IMR-90 (cell line): ENCODE measurements around the gene RNF144B. TPM values are rescaled to one million over a fixed set of nuclear protein-coding genes. Genes with fewer than 3 reads are reported as not detected.

Source experiments
- ATAC-seq: fragments of 200-7000 bp; cut with Tn5 transposase; 2 replicates; pipeline ENCODE4 v1.9.1; 2020; ENCODE audit warnings: low read depth, mild to moderate bottlenecking, moderate library complexity
- BruUV-seq: library from RNA; stranded (reverse); fragments of 400-500 nt; replicated peaks from 2 replicates; lab custom pipeline; 2021; lab: Mats Ljungman, UMichigan
- CTCF ChIA-PET: fragments of 300-600 bp; formaldehyde crosslinking; extraction: SDS; loops from one replicate; lab custom pipeline; 2021; ENCODE audit warnings: antibody characterized with exemption; lab: Yijun Ruan, JAX
- POLR2A ChIA-PET: fragments of 300-600 bp; sonication (Branson Sonifier 250); formaldehyde crosslinking; loops from one replicate; lab custom pipeline; 2022; ENCODE audit warnings: antibody characterized with exemption; ENCODE audit not compliant: unreplicated experiment; lab: Charles Lee
- DNase-seq: peaks from one replicate; pipeline ENCODE4 v3.0.0; 2013
- H2AFZ ChIP-seq: replicated peaks from 2 replicates; pipeline ENCODE3; 2013; ENCODE audit warnings: low read length, mild to moderate bottlenecking; ENCODE audit not compliant: poor library complexity
- H2AK5ac ChIP-seq: 2 replicates; pipeline ENCODE4 v1.6.1; 2013; ENCODE audit warnings: low read depth, low read length, inconsistent platforms
- H2AK9ac ChIP-seq: replicated peaks from 2 replicates; pipeline ENCODE3; 2013; ENCODE audit warnings: mild to moderate bottlenecking, low read depth, low read length, moderate library complexity; ENCODE audit not compliant: poor library complexity
- H2BK120ac ChIP-seq: 2 replicates; pipeline ENCODE4 v1.6.1; 2013; ENCODE audit warnings: low read depth, low read length, inconsistent platforms
- H2BK15ac ChIP-seq: 3 replicates; pipeline ENCODE4 v1.6.1; 2013; ENCODE audit warnings: low read depth, low read length, inconsistent platforms
- H2BK20ac ChIP-seq: 2 replicates; pipeline ENCODE4 v1.6.1; 2013; ENCODE audit warnings: low read depth, mild to moderate bottlenecking, inconsistent platforms, low read length, moderate library complexity
- H2BK5ac ChIP-seq: 2 replicates; pipeline ENCODE4 v1.6.1; 2013; ENCODE audit warnings: mild to moderate bottlenecking, low read depth, low read length, inconsistent platforms; ENCODE audit not compliant: poor library complexity, severe bottlenecking
- H3K14ac ChIP-seq: replicated peaks from 2 replicates; pipeline ENCODE4 v1.6.1; 2013; ENCODE audit warnings: low read depth, low read length, inconsistent platforms
- H3K18ac ChIP-seq: 2 replicates; pipeline ENCODE4 v1.6.1; 2013; ENCODE audit warnings: low read depth, low read length, control low read depth
- H3K23ac ChIP-seq: 2 replicates; pipeline ENCODE4 v1.6.1; 2013; ENCODE audit warnings: low read depth, low read length, inconsistent platforms
- H3K27ac ChIP-seq: 2 replicates; pipeline ENCODE4 v1.5.1; 2013; ENCODE audit warnings: mild to moderate bottlenecking, control low read depth, low read length; ENCODE audit not compliant: insufficient read depth
- H3K27me3 ChIP-seq: 2 replicates; pipeline ENCODE4 v1.6.1; 2013; ENCODE audit warnings: low read length; ENCODE audit not compliant: control insufficient read depth, insufficient read depth
- H3K36me3 ChIP-seq: 2 replicates; pipeline ENCODE4 v1.6.1; 2013; ENCODE audit warnings: low read length, mixed read lengths; ENCODE audit not compliant: control insufficient read depth, insufficient read depth
- H3K4ac ChIP-seq: 2 replicates; pipeline ENCODE4 v1.6.1; 2013; ENCODE audit warnings: low read depth, low read length, inconsistent platforms
- H3K4me1 ChIP-seq: 2 replicates; pipeline ENCODE4 v1.6.1; 2013; ENCODE audit warnings: low read length, mixed read lengths; ENCODE audit not compliant: control insufficient read depth, insufficient read depth
- H3K4me2 ChIP-seq: 2 replicates; pipeline ENCODE4 v1.6.1; 2013; ENCODE audit warnings: low read depth, mild to moderate bottlenecking, control low read depth, low read length, moderate library complexity
- H3K4me3 ChIP-seq: 2 replicates; pipeline ENCODE4 v1.5.1; 2013; ENCODE audit warnings: low read depth, mild to moderate bottlenecking, control low read depth, low read length, moderate library complexity; ENCODE audit not compliant: insufficient read depth
- H3K56ac ChIP-seq: 2 replicates; pipeline ENCODE4 v1.6.1; 2013; ENCODE audit warnings: low read length, inconsistent platforms; ENCODE audit not compliant: insufficient read depth; ENCODE audit errors: extremely low read depth
- H3K79me1 ChIP-seq, 2 experiments: 2 replicates each; pipeline ENCODE4 v1.6.1; 2013; ENCODE audit warnings: low read length in 2 of 2, inconsistent platforms in 1 of 2, low read depth in 1 of 2
- H3K9ac ChIP-seq: 2 replicates; pipeline ENCODE4 v1.6.1; 2013; ENCODE audit warnings: low read depth, low read length, control low read depth
- H3K9me1 ChIP-seq: 2 replicates; pipeline ENCODE4 v1.6.1; 2013; ENCODE audit warnings: low read length, inconsistent platforms; ENCODE audit not compliant: insufficient read depth
- H3K9me3 ChIP-seq: 2 replicates; pipeline ENCODE4 v1.6.1; 2013; ENCODE audit warnings: low read length; ENCODE audit not compliant: control insufficient read depth, insufficient read depth
- H4K20me1 ChIP-seq: 2 replicates; pipeline ENCODE4 v1.6.1; 2013; ENCODE audit warnings: low read length, inconsistent platforms; ENCODE audit not compliant: insufficient read depth
- H4K5ac ChIP-seq: 2 replicates; pipeline ENCODE4 v1.6.1; 2013; ENCODE audit warnings: mild to moderate bottlenecking, low read depth, low read length, control low read depth
- H4K8ac ChIP-seq, 2 experiments: 2 replicates each; pipeline ENCODE4 v1.6.1; 2013; ENCODE audit warnings: low read depth in 2 of 2, low read length in 2 of 2, control low read depth in 1 of 2, inconsistent platforms in 1 of 2
- H4K91ac ChIP-seq: 2 replicates; pipeline ENCODE4 v1.6.1; 2013; ENCODE audit warnings: low read depth, low read length, inconsistent platforms; ENCODE audit not compliant: insufficient read depth
- BHLHE40 ChIP-seq: fragments of 150-350 bp; IDR thresholded peaks from 2 replicates; pipeline ENCODE4 v1.6.1; 2016; ENCODE audit warnings: mild to moderate bottlenecking, low read depth, low read length
- CEBPB ChIP-seq: IDR thresholded peaks from 2 replicates; pipeline ENCODE4 v1.6.1; 2012; ENCODE audit warnings: low read depth, low read length, improper control_type of control experiment
- CHD1 ChIP-seq: IDR thresholded peaks from 2 replicates; pipeline ENCODE4 v1.6.1; 2012; ENCODE audit warnings: low read depth, low read length, improper control_type of control experiment
- MAFK ChIP-seq: IDR thresholded peaks from 2 replicates; pipeline ENCODE4 v1.6.1; 2012; ENCODE audit warnings: low read depth, low read length, improper control_type of control experiment
- MXI1 ChIP-seq: IDR thresholded peaks from 2 replicates; pipeline ENCODE4 v1.6.1; 2012; ENCODE audit warnings: low read depth, mild to moderate bottlenecking, low read length, moderate library complexity, borderline replicate concordance
- NFE2L2 ChIP-seq: fragments of 150-350 bp; IDR thresholded peaks from 2 replicates; pipeline ENCODE4 v1.6.1; 2016; ENCODE audit warnings: low read depth, mild to moderate bottlenecking, low read length
- WGBS, 2 experiments: methylation state at CpG; one replicate each; pipeline versions ENCODE4 v1.1.5 to v1.1.7; 2013; ENCODE audit warnings: missing lambda C conversion rate in 2 of 2; ENCODE audit not compliant: insufficient read length in 1 of 2; ENCODE audit errors: extremely low coverage in 2 of 2; 5-methylcytosine and 5-hydroxymethylcytosine counted together
- dilution Hi-C: fragments of 300-500 bp; cut with HindIII; formaldehyde crosslinking; loops from one replicate; pipeline ENCODE4 v1.14.3; 2018; ENCODE audit warnings: low sequenced_read_pairs; ENCODE audit not compliant: unreplicated experiment
- in situ Hi-C: fragments of 300-500 bp; cut with MboI; formaldehyde crosslinking; loops from 3 replicates; pipeline ENCODE4 v1.14.3; 2019; ENCODE audit warnings: low sequenced_read_pairs, inconsistent platforms, mixed read lengths
- intact Hi-C: fragments of 100-400 bp; cut with micrococcal nuclease; formaldehyde crosslinking; loops from 2 replicates; pipeline ENCODE4 v1.10.0; 2022
- polyA plus RNA-seq, 3 experiments: library from polyadenylated mRNA; depleted of rRNA; stranded (reverse); fragments of >200 nt; gene quantifications; 2 replicates each; pipeline ENCODE4 v1.2.3, GENCODE V29; 2012; ENCODE audit warnings: low replicate concordance in 1 of 3
- total RNA-seq: library from RNA; depleted of rRNA; stranded (reverse); fragments of >200 nt; gene quantifications from 2 replicates; pipeline ENCODE4 v1.2.3, GENCODE V29; 2012
- TF ChIP-seq, protein P1 (sequence below): conservative IDR thresholded peaks from 2 replicates; pipeline ENCODE4 v1.5.1; 2012; ENCODE audit warnings: mild to moderate bottlenecking, low read depth, low read length, improper control_type of control experiment
- TF ChIP-seq, protein P2 (sequence below): fragments of 150-350 bp; IDR thresholded peaks from 2 replicates; pipeline ENCODE4 v1.6.1; 2016; ENCODE audit warnings: low read depth, mild to moderate bottlenecking, low read length, moderate library complexity, borderline replicate concordance

The RNF144B gene
- total and polyA plus RNA-seq, 2 of the 4 experiments (the other 2 are of a cell fraction), result 0.44 to 2.7 TPM

DNA sequence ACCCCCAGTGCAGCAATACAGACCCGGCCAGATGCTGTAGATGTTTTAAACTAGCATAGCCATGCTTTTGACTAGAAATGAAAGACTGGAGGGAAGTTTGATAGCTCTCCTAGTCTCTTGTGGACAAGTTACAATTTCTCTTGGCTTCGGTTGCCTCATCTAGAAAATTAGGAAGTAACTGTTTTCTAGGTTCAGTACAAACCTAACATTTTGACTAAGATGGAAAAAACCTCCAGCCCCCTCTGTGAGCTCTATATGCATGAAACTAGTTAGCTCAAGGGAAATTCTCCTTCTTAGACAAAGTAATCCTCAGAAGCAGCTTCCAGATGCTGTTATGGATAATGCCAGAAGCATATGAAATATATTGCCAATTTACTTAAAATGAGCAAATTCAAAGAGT lies 86.6 kb downstream of the RNF144B start:
- no peak overlapping the region for H3K4me3 ChIP-seq
- no CpG with 5 or more reads among the region's 2 CpGs for WGBS, 2 experiments
- H3K4ac ChIP-seq, result no peak overlapping the region
- ChIA-PET POLR2A (no interaction called here), CTCF (no interaction called here)
- H2AFZ ChIP-seq, result no peak overlapping the region
- H3K9me3 ChIP-seq, result no peaks in the 10 kb centered on the region
- no peak overlapping the region for H2BK120ac ChIP-seq
- no peak for ATAC-seq
- H4K8ac ChIP-seq, result no peak overlapping the region
- no peak overlapping the region for H2AK9ac ChIP-seq
- no peak overlapping the region for H4K91ac ChIP-seq
- no peak overlapping the region for H3K4me2 ChIP-seq
- no TSS peak for BruUV-seq
- H2BK20ac ChIP-seq, result no peak overlapping the region
- H3K56ac ChIP-seq, result no peak overlapping the region
- no peak overlapping the region for H2AK5ac ChIP-seq
- no peaks in the 10 kb centered on the region for H3K36me3 ChIP-seq
- H3K14ac ChIP-seq, result no peak overlapping the region
- H3K18ac ChIP-seq, result no peak overlapping the region
- H3K4me1 ChIP-seq, result no peaks in the 10 kb centered on the region
- no peak overlapping the region for H4K5ac ChIP-seq
- H3K9me1 ChIP-seq, result peaks cover 3% of the 10 kb centered on the region; the same call in 1 of the 2 replicates
- H3K27me3 ChIP-seq, result peaks cover 2% of the 10 kb centered on the region; the same call in 1 of the 2 replicates
- no peak overlapping the region for H2BK5ac ChIP-seq
- H3K9ac ChIP-seq, result no peak overlapping the region
- dilution Hi-C loops (no loop called here), in situ Hi-C loops (no loop called here), intact Hi-C loops (no loop called here)
- TF ChIP-seq NFE2L2 (no peak), CHD1 (no peak), MAFK (no peak), CEBPB (no peak), MXI1 (no peak), BHLHE40 (no peak)
- TF ChIP-seq, protein P1, sequence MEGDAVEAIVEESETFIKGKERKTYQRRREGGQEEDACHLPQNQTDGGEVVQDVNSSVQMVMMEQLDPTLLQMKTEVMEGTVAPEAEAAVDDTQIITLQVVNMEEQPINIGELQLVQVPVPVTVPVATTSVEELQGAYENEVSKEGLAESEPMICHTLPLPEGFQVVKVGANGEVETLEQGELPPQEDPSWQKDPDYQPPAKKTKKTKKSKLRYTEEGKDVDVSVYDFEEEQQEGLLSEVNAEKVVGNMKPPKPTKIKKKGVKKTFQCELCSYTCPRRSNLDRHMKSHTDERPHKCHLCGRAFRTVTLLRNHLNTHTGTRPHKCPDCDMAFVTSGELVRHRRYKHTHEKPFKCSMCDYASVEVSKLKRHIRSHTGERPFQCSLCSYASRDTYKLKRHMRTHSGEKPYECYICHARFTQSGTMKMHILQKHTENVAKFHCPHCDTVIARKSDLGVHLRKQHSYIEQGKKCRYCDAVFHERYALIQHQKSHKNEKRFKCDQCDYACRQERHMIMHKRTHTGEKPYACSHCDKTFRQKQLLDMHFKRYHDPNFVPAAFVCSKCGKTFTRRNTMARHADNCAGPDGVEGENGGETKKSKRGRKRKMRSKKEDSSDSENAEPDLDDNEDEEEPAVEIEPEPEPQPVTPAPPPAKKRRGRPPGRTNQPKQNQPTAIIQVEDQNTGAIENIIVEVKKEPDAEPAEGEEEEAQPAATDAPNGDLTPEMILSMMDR, result no peak
- TF ChIP-seq, protein P2, sequence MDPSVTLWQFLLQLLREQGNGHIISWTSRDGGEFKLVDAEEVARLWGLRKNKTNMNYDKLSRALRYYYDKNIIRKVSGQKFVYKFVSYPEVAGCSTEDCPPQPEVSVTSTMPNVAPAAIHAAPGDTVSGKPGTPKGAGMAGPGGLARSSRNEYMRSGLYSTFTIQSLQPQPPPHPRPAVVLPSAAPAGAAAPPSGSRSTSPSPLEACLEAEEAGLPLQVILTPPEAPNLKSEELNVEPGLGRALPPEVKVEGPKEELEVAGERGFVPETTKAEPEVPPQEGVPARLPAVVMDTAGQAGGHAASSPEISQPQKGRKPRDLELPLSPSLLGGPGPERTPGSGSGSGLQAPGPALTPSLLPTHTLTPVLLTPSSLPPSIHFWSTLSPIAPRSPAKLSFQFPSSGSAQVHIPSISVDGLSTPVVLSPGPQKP, result no peak
- H2BK15ac ChIP-seq, result no peak overlapping the region
- H3K79me1 ChIP-seq, result no peaks in the 10 kb centered on the region
- H3K27ac ChIP-seq, result no peak overlapping the region
- no peak overlapping the region for H3K23ac ChIP-seq
- no peak for DNase-seq
- H4K20me1 ChIP-seq, result no peaks in the 10 kb centered on the region
